K562 treated with DMSO at 1 percent for 4 hours (cell line): Measurements from ENCODE around the gene PMS1. TPM values are rescaled to one million over a fixed set of nuclear protein-coding genes. Genes with fewer than 3 reads are reported as not detected.

Experiments used
- total RNA-seq: library from RNA; unstranded; fragments of 300-600 nt; gene quantifications from 2 replicates; pipeline ENCODE4 v1.2.3, GENCODE V29; 2022; ENCODE audit not compliant: insufficient read depth

PMS1 gene
- 4.7 and 5.7 TPM in 2 replicates for total RNA-seq

DNA sequence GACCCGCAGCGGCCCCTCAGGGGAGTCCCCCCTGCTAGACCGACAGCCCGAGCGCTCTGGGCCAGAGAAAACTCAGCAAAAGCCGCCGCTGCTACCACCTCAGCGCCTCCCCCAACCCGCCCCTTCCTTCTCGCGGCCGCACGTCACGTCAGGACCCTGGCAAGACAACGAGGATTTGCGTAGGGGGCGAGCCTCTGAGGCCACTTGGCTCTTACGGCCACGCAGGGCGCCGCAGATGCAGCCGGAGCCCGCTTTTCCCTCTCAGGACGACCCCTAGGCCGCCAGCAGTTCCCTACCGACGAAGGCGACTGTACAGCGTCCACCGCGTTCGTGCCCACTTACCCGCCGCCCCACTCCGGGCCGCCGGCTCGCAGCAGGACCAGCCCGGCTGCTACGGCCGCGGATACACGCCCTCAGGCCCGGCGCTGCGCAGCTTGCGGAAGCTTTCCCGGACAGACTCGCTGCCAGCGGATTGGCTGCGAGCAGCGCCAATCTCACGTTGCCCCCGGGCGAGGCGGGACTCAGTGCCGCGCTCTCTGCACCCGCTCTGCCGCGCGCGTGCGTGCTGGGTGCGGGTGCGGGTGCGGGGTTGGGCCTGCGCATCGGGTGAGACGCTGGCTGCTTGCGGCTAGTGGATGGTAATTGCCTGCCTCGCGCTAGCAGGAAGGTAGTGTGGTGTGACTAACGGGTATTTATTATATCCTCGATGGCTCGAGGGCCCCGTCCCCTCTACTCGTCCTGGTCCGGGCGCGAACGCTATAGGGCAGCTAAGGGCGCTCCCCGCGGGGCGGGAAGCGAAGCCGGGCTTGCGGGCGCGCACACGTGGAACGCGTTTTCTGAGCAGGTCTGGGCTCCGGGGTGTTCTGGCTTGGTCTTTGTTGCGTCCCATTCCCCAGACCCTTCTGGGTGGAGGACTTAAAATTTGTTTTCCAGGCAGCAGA lies at the start of gene PMS1, which contains the start of gene ORMDL1:
Gene PMS1 (plus strand): TSS at position 524 of the 941 bp plus-strand sequence. CDS start 7,360 bp downstream, outside the sequence.
Gene ORMDL1 (minus strand): TSS at position 413 of the 941 bp plus-strand sequence. CDS start 1,744 bp downstream, outside the sequence.

DNA sequence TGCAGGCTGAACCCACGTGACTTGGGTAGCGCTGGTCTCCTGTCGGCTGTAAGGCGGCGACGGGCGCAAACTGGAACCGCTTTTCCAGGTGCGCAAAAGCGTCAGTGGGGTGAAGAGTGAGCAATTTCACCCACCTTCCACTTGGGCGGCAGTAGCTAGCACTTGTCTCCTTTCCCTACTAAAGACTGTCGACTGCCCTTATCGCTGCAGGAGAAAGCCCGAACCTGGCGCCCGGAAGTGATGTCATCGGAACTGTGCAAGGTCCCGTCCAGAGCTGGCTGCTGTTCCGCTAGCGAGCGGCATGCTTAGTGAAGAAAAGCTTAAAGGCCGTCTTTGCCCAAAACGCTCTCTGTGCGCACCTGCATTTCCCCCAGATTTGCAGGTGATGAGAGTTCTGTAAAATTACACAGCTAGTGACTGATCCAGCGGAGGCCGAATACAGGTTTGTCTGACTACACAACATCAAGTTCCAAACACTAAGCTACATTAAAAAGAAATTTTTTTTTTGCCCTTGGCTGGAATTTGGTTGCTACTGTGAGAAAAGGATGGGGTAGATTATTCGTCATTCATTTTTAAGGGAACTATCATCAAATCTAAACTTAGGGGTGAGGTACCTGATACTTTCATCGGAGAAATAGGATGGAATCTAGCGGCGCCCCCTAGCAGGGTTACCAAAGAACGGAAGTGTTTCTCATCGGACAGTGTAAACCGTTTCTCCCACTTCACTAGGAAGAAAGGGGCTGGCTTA lies 21.5 kb upstream of the PMS1 start, which contains the start of gene OSGEPL1:
Gene OSGEPL1 (minus strand): TSS at position 242 of the 748 bp plus-strand sequence. CDS start 1,152 bp downstream, outside the sequence.

Other genes with a start within 250 kb of the PMS1 start
- 12.0 and 14.8 TPM in 2 replicates for gene SLC40A1, start 203.7 kb upstream of the PMS1 start, total RNA-seq
- 14.6 and 18.0 TPM in 2 replicates for gene ASNSD1, start 123.0 kb upstream of the PMS1 start, total RNA-seq
- gene ANKAR, start 109.8 kb upstream of the PMS1 start, total RNA-seq, result 0.92 TPM in 1 of 2 replicates, not detected in the other
- gene OSGEPL1, start 21.7 kb upstream of the PMS1 start, total RNA-seq, result 4.0 and 4.1 TPM in 2 replicates
- 19.5 and 29.6 TPM in 2 replicates for gene ORMDL1, start 111 bp upstream of the PMS1 start, total RNA-seq